ENCODE results near the gene HBS1L.

DNA sequence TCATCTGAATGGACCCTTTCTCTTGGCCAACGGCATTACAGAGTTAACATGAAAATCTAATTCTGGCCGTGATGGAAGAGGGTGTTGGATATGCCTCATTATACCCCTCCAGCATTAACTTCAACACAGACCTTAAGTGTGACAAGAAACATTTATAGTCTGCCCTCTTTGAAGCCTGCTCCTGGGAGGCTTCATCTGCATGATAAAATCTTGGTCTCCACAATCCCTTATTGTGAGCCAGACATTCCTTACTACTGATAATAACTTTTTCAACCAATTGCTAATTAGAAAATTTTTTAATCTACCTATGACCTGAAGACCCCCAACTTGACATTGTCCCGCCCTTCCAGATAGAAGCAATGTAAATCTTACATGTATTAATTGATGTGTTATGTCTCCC, 9.3 kb upstream of the HBS1L start:
- TF ChIP-seq GATA2 (IDR thresholded peaks at IDR 0.05; ENCODE audit: low read depth, low read length) (no peak), GATA3 (IDR thresholded peaks at IDR 0.05; ENCODE audit: low read depth, low read length) (no peak)
